Immature natural killer cell (primary cell): ENCODE data around the gene IGF2. TPM values are rescaled to one million over a fixed set of nuclear protein-coding genes. Genes with fewer than 3 reads are reported as not detected.

Experiments used
- DNase-seq, 3 donors: peaks; one replicate each; pipeline ENCODE4 v3.0.0; 2022; ENCODE audit warnings: mixed read lengths in 1 of 3
- H3K27ac Mint-ChIP-seq, 6 donors: one replicate each; pipeline ENCODE4 v1.8.0; 2020; ENCODE audit warnings: mixed read lengths in 6 of 6, mild to moderate bottlenecking in 5 of 6, inconsistent platforms in 4 of 6, moderate library complexity in 3 of 6
- H3K27me3 Mint-ChIP-seq, 3 donors: one replicate each; pipeline ENCODE4 v1.8.0; 2020 to 2021; ENCODE audit warnings: low read depth in 3 of 3, mild to moderate bottlenecking in 3 of 3, mixed read lengths in 3 of 3, moderate library complexity in 3 of 3, inconsistent platforms in 1 of 3
- H3K36me3 Mint-ChIP-seq, 3 donors: one replicate each; pipeline ENCODE4 v1.8.0; 2020; ENCODE audit warnings: mixed read lengths in 3 of 3, inconsistent platforms in 2 of 3, mild to moderate bottlenecking in 2 of 3
- H3K4me1 Mint-ChIP-seq, 2 donors: one replicate each; pipeline ENCODE4 v1.8.0; 2020; ENCODE audit warnings: inconsistent platforms in 2 of 2, mild to moderate bottlenecking in 2 of 2, mixed read lengths in 2 of 2, moderate library complexity in 1 of 2
- H3K4me3 Mint-ChIP-seq, 5 donors: one replicate each; pipeline ENCODE4 v1.8.0; 2020; ENCODE audit warnings: mild to moderate bottlenecking in 5 of 5, mixed read lengths in 5 of 5, inconsistent platforms in 3 of 5, moderate library complexity in 3 of 5
- H3K9me3 Mint-ChIP-seq, 6 donors: one replicate each; pipeline ENCODE4 v1.8.0; 2020; ENCODE audit warnings: mild to moderate bottlenecking in 6 of 6, mixed read lengths in 6 of 6, inconsistent platforms in 4 of 6, moderate library complexity in 3 of 6
- polyA plus RNA-seq, 3 donors: library from polyadenylated mRNA; unstranded; fragments of 300-500 nt; fragmentation: Illumina TruSeq; gene quantifications; one replicate each; pipeline ENCODE4 v1.2.3, GENCODE V29; 2021

Gene IGF2
- polyA plus RNA-seq, 3 donors from 2014 or later, result not detected

GRCh38 chr11:2154889-2155288 is 15.7 kb upstream of the IGF2 start:
- H3K27me3 Mint-ChIP-seq, result peaks cover 1 to 15% (median 3%) of the 10 kb centered on the region in 3 donors
- H3K27ac Mint-ChIP-seq, result no peak overlapping the region
- H3K9me3 Mint-ChIP-seq, result no peaks in the 10 kb centered on the region
- no peak overlapping the region for H3K4me3 Mint-ChIP-seq
- DNase-seq, result no peak
- H3K36me3 Mint-ChIP-seq, result no peaks in the 10 kb centered on the region
- H3K4me1 Mint-ChIP-seq, result peaks cover 7% of the 10 kb centered on the region in 2 donors

GRCh38 chr11:2154195-2154585 is 15.0 kb upstream of the IGF2 start:
- H3K4me1 Mint-ChIP-seq, result peaks cover 7% of the 10 kb centered on the region in 2 donors

DNA sequence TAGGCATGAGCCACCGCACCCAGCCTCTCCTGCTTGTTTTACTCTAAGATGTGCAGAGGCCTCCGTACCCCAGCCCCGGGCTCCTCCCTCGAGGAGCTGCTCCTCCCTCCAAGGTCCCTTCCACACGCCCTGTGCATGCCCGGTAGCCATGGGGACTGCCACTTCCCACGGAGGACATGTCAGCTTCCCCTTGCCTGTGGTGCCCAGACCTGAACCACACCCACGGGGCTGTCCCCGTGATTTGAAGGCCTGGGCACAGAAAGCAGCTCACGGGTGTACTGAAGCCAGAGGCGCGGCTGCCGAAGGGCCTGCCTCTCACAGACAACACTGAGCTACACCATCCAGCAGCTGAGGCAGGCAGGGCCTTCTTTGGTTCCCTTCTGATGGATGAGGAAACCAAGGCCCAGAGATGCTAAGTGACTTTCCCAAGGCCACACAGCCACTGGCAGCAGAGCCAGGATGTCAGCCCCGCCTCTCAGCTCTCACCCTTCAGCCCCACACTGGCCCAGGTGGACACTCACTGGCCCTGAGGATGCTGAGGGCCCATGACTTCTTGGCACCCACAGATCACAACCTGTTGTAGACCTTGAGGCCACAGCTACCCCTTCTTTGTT is 14.5 kb upstream of the IGF2 start:
- no peak overlapping the region for H3K4me3 Mint-ChIP-seq
- H3K9me3 Mint-ChIP-seq, result no peaks in the 10 kb centered on the region
- H3K4me1 Mint-ChIP-seq, result peaks cover 7% of the 10 kb centered on the region in 2 donors
- no peak overlapping the region for H3K27ac Mint-ChIP-seq
- H3K27me3 Mint-ChIP-seq, result peaks cover 0 to 21% (median 3%) of the 10 kb centered on the region in 3 donors
- no peaks in the 10 kb centered on the region for H3K36me3 Mint-ChIP-seq
- DNase-seq, result no peak

More at GRCh38 chr11:2154195-2154585, 15.0 kb upstream of the IGF2 start:
- H3K9me3 Mint-ChIP-seq, result no peaks in the 10 kb centered on the region
- no peaks in the 10 kb centered on the region for H3K36me3 Mint-ChIP-seq
- H3K27ac Mint-ChIP-seq, result no peak overlapping the region
- H3K4me3 Mint-ChIP-seq, result no peak overlapping the region
- peaks cover 1 to 18% (median 3%) of the 10 kb centered on the region in 3 donors for H3K27me3 Mint-ChIP-seq
- DNase-seq, result no peak

GRCh38 chr11:2151500-2152257 is 12.5 kb upstream of the IGF2 start:
- H3K27me3 Mint-ChIP-seq, result peaks cover 5 to 24% (median 7%) of the 10 kb centered on the region in 3 donors
- DNase-seq, result peak; percentile 62 to 69 (median 66)
- peak overlapping the region in 2 of 6 donors; percentile 16 to 82 for H3K27ac Mint-ChIP-seq
- H3K36me3 Mint-ChIP-seq, result no peaks in the 10 kb centered on the region
- peak overlapping the region; percentile 38 to 70 (median 61) for H3K4me3 Mint-ChIP-seq
- no peaks in the 10 kb centered on the region for H3K9me3 Mint-ChIP-seq
- peaks cover 7% of the 10 kb centered on the region in 2 donors for H3K4me1 Mint-ChIP-seq

GRCh38 chr11:2149864-2150847 is 11.0 kb upstream of the IGF2 start:
- DNase-seq, result no peak
- H3K9me3 Mint-ChIP-seq, result no peaks in the 10 kb centered on the region
- H3K4me3 Mint-ChIP-seq, result no peak overlapping the region
- H3K4me1 Mint-ChIP-seq, result peaks cover 7% of the 10 kb centered on the region in 2 donors
- no peak overlapping the region for H3K27ac Mint-ChIP-seq
- H3K27me3 Mint-ChIP-seq, result peaks cover 11 to 24% (median 15%) of the 10 kb centered on the region in 3 donors
- H3K36me3 Mint-ChIP-seq, result no peaks in the 10 kb centered on the region

DNA sequence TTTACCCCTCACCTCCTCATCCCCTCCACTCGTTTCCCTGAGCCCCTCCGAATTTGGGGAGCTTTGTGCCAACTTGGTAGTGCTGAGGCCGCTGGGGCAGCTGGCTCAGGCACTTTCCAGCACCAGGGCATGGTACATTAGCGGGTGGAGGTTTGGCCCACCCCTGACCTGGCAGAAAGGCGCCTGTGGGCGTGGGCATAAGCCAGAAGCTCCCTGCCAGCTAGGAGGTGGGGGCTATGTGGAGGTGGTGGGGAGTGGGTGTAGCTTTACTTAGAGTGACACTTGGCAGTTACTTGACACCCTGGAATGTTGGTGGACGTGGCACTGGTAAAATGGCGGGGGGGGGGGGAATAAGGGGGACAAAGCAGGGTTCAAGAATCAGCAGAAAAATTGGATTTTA is 10.3 kb upstream of the IGF2 start:
- Mint-ChIP-seq H3K27me3 (peaks cover 12 to 24% (median 19%) of the 10 kb centered on the region in 3 donors), H3K4me3 (no peak overlapping the region), H3K27ac (no peak overlapping the region), H3K36me3 (no peaks in the 10 kb centered on the region), H3K9me3 (no peaks in the 10 kb centered on the region), H3K4me1 (peaks cover 7% of the 10 kb centered on the region in 2 donors)
- no peak for DNase-seq

GRCh38 chr11:2148595-2148994 is 9.4 kb upstream of the IGF2 start:
- peaks cover 12 to 25% (median 19%) of the 10 kb centered on the region in 3 donors for H3K27me3 Mint-ChIP-seq
- no peak overlapping the region for H3K27ac Mint-ChIP-seq
- DNase-seq, result no peak
- H3K4me1 Mint-ChIP-seq, result peaks cover 7% of the 10 kb centered on the region in 2 donors
- H3K36me3 Mint-ChIP-seq, result no peaks in the 10 kb centered on the region
- H3K9me3 Mint-ChIP-seq, result no peaks in the 10 kb centered on the region
- H3K4me3 Mint-ChIP-seq, result no peak overlapping the region

DNA sequence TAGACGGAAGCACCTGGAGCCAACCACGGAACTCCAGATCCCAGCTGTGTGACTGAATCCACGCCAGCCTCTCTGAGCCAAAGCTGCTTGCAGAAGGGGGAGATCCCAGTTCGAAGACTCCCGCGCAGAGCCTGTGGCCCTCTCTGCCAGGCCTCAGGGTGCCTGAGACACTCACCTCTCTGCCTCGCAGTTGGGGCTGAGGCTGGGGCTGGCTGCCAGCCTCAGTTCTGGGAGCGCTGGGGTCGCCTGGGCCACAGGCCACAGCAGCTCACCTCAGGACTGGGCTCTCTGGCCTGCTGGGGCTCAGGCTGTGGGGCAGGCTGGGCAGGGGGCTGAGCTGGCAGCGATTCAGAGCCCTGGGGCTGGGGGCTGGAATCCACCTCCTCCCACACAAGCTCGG is 8.2 kb upstream of the IGF2 start:
- peaks cover 22 to 36% (median 26%) of the 10 kb centered on the region in 3 donors for H3K27me3 Mint-ChIP-seq
- no peaks in the 10 kb centered on the region for H3K36me3 Mint-ChIP-seq
- peaks cover 7% of the 10 kb centered on the region in 2 donors for H3K4me1 Mint-ChIP-seq
- no peak overlapping the region for H3K4me3 Mint-ChIP-seq
- no peak for DNase-seq
- no peak overlapping the region for H3K27ac Mint-ChIP-seq
- no peaks in the 10 kb centered on the region for H3K9me3 Mint-ChIP-seq

DNA sequence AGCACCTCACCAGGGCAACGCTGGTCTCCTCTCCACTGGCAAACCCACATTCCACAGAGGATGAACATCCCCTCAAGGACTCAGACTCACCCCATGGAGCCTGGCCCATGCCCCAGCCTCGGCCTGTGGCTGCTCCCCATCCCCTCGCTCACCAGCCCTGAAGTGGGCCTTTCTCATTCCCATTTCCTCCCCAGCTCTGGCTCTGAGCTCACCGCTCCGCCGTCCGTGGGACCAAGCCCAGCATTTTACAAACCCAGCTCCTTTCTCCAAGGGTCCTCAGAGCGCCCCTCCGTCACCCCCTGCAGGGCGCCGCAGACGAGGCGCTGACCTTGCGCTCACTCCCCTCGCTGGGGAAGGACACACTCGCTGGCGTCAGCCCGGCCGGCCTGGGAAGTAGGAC is 6.9 kb upstream of the IGF2 start:
- H3K4me3 Mint-ChIP-seq, result no peak overlapping the region
- peaks cover 0 to 2% (median 0%) of the 10 kb centered on the region in 6 donors for H3K9me3 Mint-ChIP-seq
- H3K27me3 Mint-ChIP-seq, result peaks cover 29 to 42% (median 35%) of the 10 kb centered on the region in 3 donors
- H3K36me3 Mint-ChIP-seq, result no peaks in the 10 kb centered on the region
- H3K27ac Mint-ChIP-seq, result no peak overlapping the region
- H3K4me1 Mint-ChIP-seq, result no peaks in the 10 kb centered on the region
- no peak for DNase-seq

DNA sequence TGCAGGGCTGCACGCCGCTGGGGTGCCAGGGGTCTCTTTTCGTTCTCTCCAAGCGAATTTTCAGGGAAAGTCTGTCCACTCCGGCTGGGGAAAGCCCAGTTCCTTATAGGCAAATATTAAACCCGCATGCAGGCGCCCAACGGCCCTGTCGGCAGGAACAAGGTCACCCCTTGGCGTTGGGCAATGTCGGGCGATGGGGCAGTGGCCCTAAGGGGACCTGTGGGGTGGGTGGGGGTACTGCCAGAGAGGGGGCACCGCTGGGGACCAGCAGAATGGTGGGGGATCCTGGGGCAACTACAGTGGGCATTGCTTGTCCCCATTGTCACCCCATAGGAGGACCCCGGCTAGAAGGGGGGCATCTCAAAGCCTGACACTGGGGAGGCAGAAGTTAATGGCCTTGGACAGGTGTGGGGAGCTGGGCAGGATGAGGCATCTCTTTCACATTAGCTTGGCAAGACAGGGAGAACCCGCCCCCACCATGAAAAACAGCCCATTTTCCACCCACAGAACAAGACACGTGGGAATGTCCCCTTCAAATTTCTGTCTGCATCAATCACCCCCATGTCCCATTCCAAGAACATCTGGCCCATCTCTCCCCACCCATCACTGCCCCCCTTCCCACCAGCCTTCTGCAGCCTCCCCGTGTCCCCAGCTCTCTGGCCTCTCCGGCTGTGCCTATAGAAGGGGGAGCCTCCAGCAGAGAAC is 5.5 kb upstream of the IGF2 start:
- H3K4me3 Mint-ChIP-seq, result no peak overlapping the region
- peaks cover 31 to 37% (median 37%) of the 10 kb centered on the region in 3 donors for H3K27me3 Mint-ChIP-seq

DNA sequence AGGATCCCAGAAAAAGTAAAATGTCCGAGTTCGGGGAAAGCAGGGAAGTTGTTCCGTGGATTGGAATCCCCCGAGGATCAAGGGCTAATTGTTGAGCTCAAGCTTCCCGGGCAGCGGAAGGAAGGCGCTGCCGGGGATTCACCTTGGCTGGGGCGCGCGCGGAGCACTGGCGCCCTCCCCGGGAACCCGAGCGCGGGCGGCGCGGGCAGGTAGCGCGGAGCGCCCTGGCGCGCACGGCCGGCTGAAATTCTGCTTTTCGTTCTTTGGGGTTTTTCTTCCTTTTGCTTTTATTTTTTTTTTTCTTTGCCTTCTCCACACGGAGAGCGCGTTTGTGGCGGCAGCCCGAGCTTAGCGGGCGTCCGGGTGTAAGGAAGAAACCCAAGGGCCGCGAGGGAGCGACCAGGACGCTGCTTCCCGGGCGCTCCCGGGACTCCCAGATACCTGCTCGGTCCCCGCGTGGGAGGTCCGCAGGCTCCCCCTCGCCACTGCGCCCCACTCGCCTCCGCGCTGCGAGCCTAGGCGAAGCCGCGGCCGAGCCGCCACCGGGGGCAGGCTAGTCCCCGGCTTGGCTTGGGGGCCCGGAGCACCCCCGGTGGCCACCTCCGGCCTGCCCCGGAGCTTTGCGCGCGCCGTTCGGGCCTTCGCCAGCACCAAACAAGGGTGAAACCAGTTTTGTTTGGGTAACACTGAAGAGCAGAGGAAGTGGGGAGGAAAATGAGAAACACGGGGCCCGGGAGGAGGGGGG is 4.8 kb upstream of the IGF2 start:
- Mint-ChIP-seq H3K4me3 (no peak overlapping the region), H3K9me3 (peaks cover 0 to 2% (median 0%) of the 10 kb centered on the region in 6 donors), H3K4me1 (no peaks in the 10 kb centered on the region), H3K27ac (no peak overlapping the region), H3K27me3 (peaks cover 31 to 37% (median 34%) of the 10 kb centered on the region in 3 donors), H3K36me3 (no peaks in the 10 kb centered on the region)
- no peak for DNase-seq

More for the DNA sequence above, 5.5 kb upstream of the IGF2 start:
- H3K9me3 Mint-ChIP-seq, result peaks cover 0 to 2% (median 0%) of the 10 kb centered on the region in 6 donors
- no peak for DNase-seq
- no peaks in the 10 kb centered on the region for H3K36me3 Mint-ChIP-seq
- no peak overlapping the region for H3K27ac Mint-ChIP-seq
- no peaks in the 10 kb centered on the region for H3K4me1 Mint-ChIP-seq

DNA sequence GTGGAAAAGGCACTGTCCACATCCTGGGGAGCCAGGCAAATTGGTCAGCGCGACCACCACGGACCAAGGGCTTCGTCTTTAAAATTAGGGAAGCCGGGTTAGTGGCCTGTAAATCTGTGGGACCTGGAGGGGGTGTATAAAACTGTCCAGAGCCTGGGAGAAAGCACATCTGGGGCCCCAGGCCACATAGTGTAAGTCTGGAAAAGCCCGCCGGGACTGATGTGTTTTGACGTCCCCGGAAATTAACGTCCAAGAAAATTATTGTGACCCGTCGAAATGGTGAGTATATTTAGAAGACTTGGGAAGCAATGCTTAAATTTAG is 4.2 kb upstream of the IGF2 start:
- Mint-ChIP-seq H3K9me3 (peaks cover 0 to 2% (median 0%) of the 10 kb centered on the region in 6 donors), H3K4me1 (peaks cover under 1 to 2% of the 10 kb centered on the region in 2 donors), H3K36me3 (no peaks in the 10 kb centered on the region), H3K27me3 (peaks cover 31 to 37% (median 33%) of the 10 kb centered on the region in 3 donors), H3K27ac (no peak overlapping the region), H3K4me3 (no peak overlapping the region)
- DNase-seq, result no peak
